HG03025 (cell line): Measurements from ENCODE around the gene PRDM2.
"Not testable (repeated sequence)": the region's sequence is repeated elsewhere in the genome, so short reads cannot be mapped to it uniquely, and the experiment has no call there.

Experiments used
- ATAC-seq: cut with Tn5 transposase; IDR thresholded peaks from one replicate; pipeline ENCODE4 v1.9.1; 2021; ENCODE audit warnings: mild to moderate bottlenecking, moderate library complexity; ENCODE audit not compliant: unreplicated experiment, low FRiP score

Gene PRDM2

GRCh38 chr1:13699936-13700520, at the start of gene PRDM2:
TSS of gene PRDM2 (plus strand) at chr1:13700188. CDS start at chr1:13715606, 15,418 bp downstream.
- peak; percentile 34 for ATAC-seq

- no peak for ATAC-seq
These were observed 48.7 kb upstream of the PRDM2 start for GRCh38 chr1:13651279-13651678.

- no peak for ATAC-seq
These were observed 47.8 kb upstream of the PRDM2 start for GRCh38 chr1:13652238-13652637.

GRCh38 chr1:13661539-13661938, 38.4 kb upstream of the PRDM2 start:
- ATAC-seq = no peak

GRCh38 chr1:13662493-13662892, 37.5 kb upstream of the PRDM2 start:
- ATAC-seq = no peak

GRCh38 chr1:13663969-13664368, 36.0 kb upstream of the PRDM2 start:
- ATAC-seq = no peak

- no peak for ATAC-seq
These were observed 35.5 kb upstream of the PRDM2 start for GRCh38 chr1:13664451-13664850.

- ATAC-seq = no peak
These were observed 33.7 kb upstream of the PRDM2 start for GRCh38 chr1:13666317-13666716.

- no peak for ATAC-seq
These were observed 32.3 kb upstream of the PRDM2 start for GRCh38 chr1:13667691-13668090.

GRCh38 chr1:13674377-13674776, 25.6 kb upstream of the PRDM2 start:
- no peak for ATAC-seq

GRCh38 chr1:13675151-13675651, 24.8 kb upstream of the PRDM2 start:
- no peak for ATAC-seq

- ATAC-seq = no peak
These were observed 22.1 kb upstream of the PRDM2 start for GRCh38 chr1:13677896-13678295.

GRCh38 chr1:13679651-13680050, 20.3 kb upstream of the PRDM2 start:
- ATAC-seq = no peak

GRCh38 chr1:13680609-13681008, 19.4 kb upstream of the PRDM2 start:
- ATAC-seq = not testable (repeated sequence)

- no peak for ATAC-seq
These were observed 18.1 kb upstream of the PRDM2 start for GRCh38 chr1:13681921-13682320.

- ATAC-seq = no peak
These were observed 17.5 kb upstream of the PRDM2 start for GRCh38 chr1:13682444-13682843.

- ATAC-seq = no peak
These were observed 16.8 kb upstream of the PRDM2 start for GRCh38 chr1:13683206-13683605.

GRCh38 chr1:13687151-13687715, 12.8 kb upstream of the PRDM2 start:
- ATAC-seq = no peak

- not testable (repeated sequence) for ATAC-seq
These were observed 6.9 kb upstream of the PRDM2 start for GRCh38 chr1:13693094-13693493.

GRCh38 chr1:13694886-13695684, 4.9 kb upstream of the PRDM2 start:
- no peak for ATAC-seq

- no peak for ATAC-seq
These were observed 2.2 kb upstream of the PRDM2 start for GRCh38 chr1:13697738-13698137.

- ATAC-seq = no peak
These were observed 478 bp upstream of the PRDM2 start for GRCh38 chr1:13699510-13699909.
